ENCODE measurements around the gene GOLGA8J.
"Not testable (repeated sequence)": the region's sequence is repeated elsewhere in the genome, so short reads cannot be mapped to it uniquely, and the experiment has no call there.

DNA sequence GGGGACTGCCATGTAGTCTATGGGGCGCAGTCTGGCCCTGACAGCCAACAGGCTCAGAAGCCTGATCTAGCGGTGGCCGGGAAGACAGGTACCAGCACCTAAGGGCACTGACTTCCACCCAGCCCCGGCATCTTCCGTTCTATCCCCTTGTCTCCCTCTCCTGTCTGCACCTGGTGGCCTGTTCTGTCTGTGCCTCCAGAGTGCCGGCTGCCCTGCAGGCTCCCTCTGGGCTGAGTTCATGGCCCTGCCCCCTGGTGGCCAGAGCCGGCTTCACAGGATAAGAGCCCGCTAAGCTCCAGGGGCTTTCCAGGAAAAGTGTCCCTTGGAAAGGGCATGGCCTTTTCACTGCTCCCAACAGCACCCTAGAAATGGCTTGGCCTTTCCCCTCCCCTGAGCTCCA lies 15.1 kb downstream of the GOLGA8J start:
- TF ChIP-seq, protein P1, sequence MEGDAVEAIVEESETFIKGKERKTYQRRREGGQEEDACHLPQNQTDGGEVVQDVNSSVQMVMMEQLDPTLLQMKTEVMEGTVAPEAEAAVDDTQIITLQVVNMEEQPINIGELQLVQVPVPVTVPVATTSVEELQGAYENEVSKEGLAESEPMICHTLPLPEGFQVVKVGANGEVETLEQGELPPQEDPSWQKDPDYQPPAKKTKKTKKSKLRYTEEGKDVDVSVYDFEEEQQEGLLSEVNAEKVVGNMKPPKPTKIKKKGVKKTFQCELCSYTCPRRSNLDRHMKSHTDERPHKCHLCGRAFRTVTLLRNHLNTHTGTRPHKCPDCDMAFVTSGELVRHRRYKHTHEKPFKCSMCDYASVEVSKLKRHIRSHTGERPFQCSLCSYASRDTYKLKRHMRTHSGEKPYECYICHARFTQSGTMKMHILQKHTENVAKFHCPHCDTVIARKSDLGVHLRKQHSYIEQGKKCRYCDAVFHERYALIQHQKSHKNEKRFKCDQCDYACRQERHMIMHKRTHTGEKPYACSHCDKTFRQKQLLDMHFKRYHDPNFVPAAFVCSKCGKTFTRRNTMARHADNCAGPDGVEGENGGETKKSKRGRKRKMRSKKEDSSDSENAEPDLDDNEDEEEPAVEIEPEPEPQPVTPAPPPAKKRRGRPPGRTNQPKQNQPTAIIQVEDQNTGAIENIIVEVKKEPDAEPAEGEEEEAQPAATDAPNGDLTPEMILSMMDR (IDR thresholded peaks at IDR 0.05; ENCODE audit: poor library complexity, severe bottlenecking), result not testable (repeated sequence)
- not testable (repeated sequence) for TF ChIP-seq EP300 (conservative IDR thresholded peaks at IDR 0.05; ENCODE audit: poor library complexity, severe bottlenecking); EZH2 (IDR thresholded peaks at IDR 0.05; ENCODE audit: borderline replicate concordance, insufficient read depth, low read length, poor library complexity, severe bottlenecking); POLR2AphosphoS5 (IDR thresholded peaks at IDR 0.05); SMC3 (conservative IDR thresholded peaks at IDR 0.05; ENCODE audit: poor library complexity)

Measured in neural cell (in vitro differentiated cells).